Keratinocyte (primary cell): ENCODE data around the gene FABP7. TPM values are rescaled to one million over a fixed set of nuclear protein-coding genes. Genes with fewer than 3 reads are reported as not detected.

Source experiments
- DNase-seq: peaks from one replicate; pipeline ENCODE4 v3.0.0-alpha.2; 2011; ENCODE audit warnings: low read depth, missing footprints, low spot score
- FAIRE-seq: peaks from 2 replicates; lab custom pipeline; 2011; peaks lifted over from hg19 to GRCh38; lab: Jason Lieb, UNC
- H2AFZ ChIP-seq: 2 replicates; pipeline ENCODE4 v1.6.0; 2012; ENCODE audit warnings: low read length, control low read depth, inconsistent platforms; ENCODE audit not compliant: control insufficient read depth
- H3K27ac ChIP-seq: 2 replicates; pipeline ENCODE4 v1.5.1; 2011; ENCODE audit warnings: low read length; ENCODE audit not compliant: control insufficient read depth, insufficient read depth
- H3K27me3 ChIP-seq: 3 replicates; pipeline ENCODE4 v1.6.0; 2011; ENCODE audit warnings: low read length; ENCODE audit not compliant: control insufficient read depth, insufficient read depth; ENCODE audit errors: extremely low read depth
- H3K36me3 ChIP-seq, 2 experiments: 2 replicates in 1 of 2; 3 replicates in 1 of 2; pipeline ENCODE4 v1.5.1; 2011; ENCODE audit warnings: low read length in 2 of 2, mild to moderate bottlenecking in 1 of 2; ENCODE audit not compliant: control insufficient read depth in 2 of 2, insufficient read depth in 2 of 2; ENCODE audit errors: extremely low read depth in 1 of 2
- H3K4me1 ChIP-seq: 3 replicates; pipeline ENCODE4 v1.5.1; 2011; ENCODE audit warnings: low read length; ENCODE audit not compliant: control insufficient read depth, insufficient read depth; ENCODE audit errors: extremely low read depth
- H3K4me2 ChIP-seq: 3 replicates; pipeline ENCODE4 v1.6.0; 2011; ENCODE audit warnings: low read depth, low read length; ENCODE audit not compliant: control insufficient read depth, insufficient read depth; ENCODE audit errors: extremely low read depth
- H3K4me3 ChIP-seq, 3 experiments: fragments of 200-600 bp in 1 of 3; sonication (generic) in 1 of 3; 2 replicates in 2 of 3; 3 replicates in 1 of 3; pipeline ENCODE4 v1.5.1; 2011 to 2016; ENCODE audit warnings: low read length in 3 of 3, mild to moderate bottlenecking in 3 of 3, control low read depth in 2 of 3, inconsistent platforms in 1 of 3, low read depth in 1 of 3, mixed read lengths in 1 of 3, mixed run types in 1 of 3, moderate library complexity in 1 of 3; ENCODE audit not compliant: control insufficient read depth in 2 of 3, insufficient read depth in 2 of 3; ENCODE audit errors: extremely low read depth in 1 of 3
- H3K79me2 ChIP-seq: 2 replicates; pipeline ENCODE4 v1.6.0; 2012; ENCODE audit warnings: low read length; ENCODE audit not compliant: control insufficient read depth, insufficient read depth
- H3K9ac ChIP-seq: 3 replicates; pipeline ENCODE4 v1.6.0; 2011; ENCODE audit warnings: low read length; ENCODE audit not compliant: control insufficient read depth, insufficient read depth; ENCODE audit errors: extremely low read depth
- H3K9me1 ChIP-seq: 3 replicates; pipeline ENCODE4 v1.6.0; 2011; ENCODE audit warnings: low read length; ENCODE audit not compliant: control insufficient read depth, insufficient read depth; ENCODE audit errors: extremely low read depth
- H3K9me3 ChIP-seq: 2 replicates; pipeline ENCODE4 v1.5.1; 2012; ENCODE audit warnings: low read depth, low read length; ENCODE audit not compliant: control insufficient read depth
- H4K20me1 ChIP-seq: 3 replicates; pipeline ENCODE4 v1.6.0; 2011; ENCODE audit warnings: low read length; ENCODE audit not compliant: control insufficient read depth, insufficient read depth; ENCODE audit errors: extremely low read depth
- CTCF ChIP-seq, 3 experiments: IDR thresholded peaks in 1 of 3; conservative IDR thresholded peaks in 1 of 3; optimal IDR thresholded peaks in 1 of 3; 2 replicates in 2 of 3; 3 replicates in 1 of 3; pipeline versions ENCODE3 to v1.5.1; 2011; ENCODE audit warnings: low read length in 3 of 3, mild to moderate bottlenecking in 3 of 3, moderate library complexity in 2 of 3, control low read depth in 1 of 3, inconsistent platforms in 1 of 3; ENCODE audit not compliant: insufficient read depth in 2 of 3; ENCODE audit errors: extremely low read depth in 1 of 3
- EZH2 ChIP-seq: IDR thresholded peaks from one replicate; pipeline ENCODE4 v1.6.1; 2012; ENCODE audit warnings: inconsistent platforms, mild to moderate bottlenecking, low read length, moderate library complexity
- dilution Hi-C: fragments of 300-500 bp; cut with MboI; formaldehyde crosslinking; loops from one replicate; pipeline ENCODE4 v1.7.0; 2020; ENCODE audit warnings: low sequenced_read_pairs; ENCODE audit not compliant: extremely low pct_ligation_motif_present
- polyA plus RNA-seq, 5 experiments: library from polyadenylated mRNA; depleted of rRNA in 3 of 5; stranded (reverse) in 3 of 5; stranded (forward) in 1 of 5; unstranded in 1 of 5; fragments of >200 nt; gene quantifications; 1 replicate in 1 of 5; 2 replicates in 3 of 5; 3 replicates in 1 of 5; pipeline versions ENCODE4 v1.2.1 to v1.2.3, GENCODE V29; 2011 to 2012; ENCODE audit warnings: missing spikeins in 2 of 5, low read depth in 1 of 5, low replicate concordance in 1 of 5

The FABP7 gene
- polyA plus RNA-seq, 1 donor (not counting 4 experiments of a cell fraction or from before 2014, with no cell fraction given), result not detected

- TF ChIP-seq CTCF (optimal IDR thresholded peaks at IDR 0.05 in 1 of 3, IDR thresholded peaks at IDR 0.05 in 1 of 3, conservative IDR thresholded peaks at IDR 0.05 in 1 of 3; ENCODE audit: extremely low read depth in 1 of 3, insufficient read depth in 2 of 3, low read length in 3 of 3) (no peak), EZH2 (no peak)
- Histone ChIP-seq H2AFZ (no peak overlapping the region), H3K4me3 (no peak overlapping the region), H3K4me1 (peaks cover 2% of the 10 kb centered on the region), H4K20me1 (no peaks in the 10 kb centered on the region), H3K9ac (no peak overlapping the region), H3K9me3 (no peaks in the 10 kb centered on the region), H3K4me2 (no peak overlapping the region), H3K27me3 (no peaks in the 10 kb centered on the region), H3K79me2 (no peaks in the 10 kb centered on the region), H3K36me3 (no peaks in the 10 kb centered on the region), H3K9me1 (no peaks in the 10 kb centered on the region), H3K27ac (no peak overlapping the region)
- dilution Hi-C loops, result no loop called here
- DNase-seq, result no peak
- FAIRE-seq, result no peak
These were observed 20.6 kb upstream of the FABP7 start for GRCh38 chr6:122758927-122759334.

GRCh38 chr6:122760330-122760729 lies 19.2 kb upstream of the FABP7 start:
- Histone ChIP-seq H3K27me3 (no peaks in the 10 kb centered on the region), H3K79me2 (no peaks in the 10 kb centered on the region), H3K9me1 (no peaks in the 10 kb centered on the region), H3K9ac (no peak overlapping the region), H3K4me2 (no peak overlapping the region), H4K20me1 (no peaks in the 10 kb centered on the region), H3K9me3 (no peaks in the 10 kb centered on the region), H3K27ac (no peak overlapping the region), H3K36me3 (no peaks in the 10 kb centered on the region), H2AFZ (no peak overlapping the region), H3K4me3 (no peak overlapping the region), H3K4me1 (peaks cover 2% of the 10 kb centered on the region)
- TF ChIP-seq CTCF (optimal IDR thresholded peaks at IDR 0.05 in 1 of 3, IDR thresholded peaks at IDR 0.05 in 1 of 3, conservative IDR thresholded peaks at IDR 0.05 in 1 of 3; ENCODE audit: extremely low read depth in 1 of 3, insufficient read depth in 2 of 3, low read length in 3 of 3), result no peak
- no peak for TF ChIP-seq EZH2
- dilution Hi-C loops, result no loop called here
- DNase-seq (no peak), FAIRE-seq (no peak)
